ENCODE results near the gene FRMPD1.

The FRMPD1 gene

GRCh38 chr9:37678789-37679273 is 28.1 kb downstream of the FRMPD1 start:
- DNase-seq (ENCODE audit: low read depth, low spot score): no peak

DNA sequence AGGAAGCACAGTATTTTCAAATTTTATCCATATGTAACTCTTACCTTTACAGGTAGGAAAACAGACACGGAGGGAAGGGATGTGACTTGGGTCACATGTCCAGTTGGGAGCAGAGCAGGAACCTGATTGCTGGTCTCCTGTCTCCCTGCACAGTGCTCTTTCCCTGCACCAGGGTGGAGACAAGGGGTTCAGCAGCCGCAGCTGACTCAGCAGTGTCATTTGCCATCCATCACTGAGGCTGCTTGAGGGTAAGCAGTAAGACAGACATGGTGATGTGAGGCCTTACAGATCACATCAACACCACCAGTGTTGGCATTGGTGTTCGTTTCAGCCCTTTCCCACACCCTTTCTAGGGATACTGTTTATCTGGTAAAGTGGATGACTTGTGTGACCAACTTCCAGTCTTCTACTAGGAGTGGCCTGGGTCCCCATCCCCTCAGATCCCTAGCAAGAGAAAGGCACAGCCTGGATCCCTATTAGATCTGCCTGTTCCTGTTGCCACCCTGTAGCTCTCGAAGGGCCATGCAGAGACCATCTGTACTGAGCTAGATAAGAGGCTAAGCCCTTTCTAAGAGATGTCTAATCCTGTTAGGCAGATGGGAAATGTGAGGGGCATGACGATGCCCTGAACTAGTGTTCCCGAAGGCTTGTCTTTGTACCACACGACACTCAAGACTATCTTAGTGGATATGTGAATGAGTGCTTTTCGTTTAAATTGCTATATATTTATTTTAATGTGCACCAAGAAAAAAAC is 29.1 kb downstream of the FRMPD1 start:
- DNase-seq (ENCODE audit: low read depth, low spot score): no peak

- no peak for DNase-seq (ENCODE audit: low read depth, low spot score)
Measured at GRCh38 chr9:37682951-37683350, 32.2 kb downstream of the FRMPD1 start.

DNA sequence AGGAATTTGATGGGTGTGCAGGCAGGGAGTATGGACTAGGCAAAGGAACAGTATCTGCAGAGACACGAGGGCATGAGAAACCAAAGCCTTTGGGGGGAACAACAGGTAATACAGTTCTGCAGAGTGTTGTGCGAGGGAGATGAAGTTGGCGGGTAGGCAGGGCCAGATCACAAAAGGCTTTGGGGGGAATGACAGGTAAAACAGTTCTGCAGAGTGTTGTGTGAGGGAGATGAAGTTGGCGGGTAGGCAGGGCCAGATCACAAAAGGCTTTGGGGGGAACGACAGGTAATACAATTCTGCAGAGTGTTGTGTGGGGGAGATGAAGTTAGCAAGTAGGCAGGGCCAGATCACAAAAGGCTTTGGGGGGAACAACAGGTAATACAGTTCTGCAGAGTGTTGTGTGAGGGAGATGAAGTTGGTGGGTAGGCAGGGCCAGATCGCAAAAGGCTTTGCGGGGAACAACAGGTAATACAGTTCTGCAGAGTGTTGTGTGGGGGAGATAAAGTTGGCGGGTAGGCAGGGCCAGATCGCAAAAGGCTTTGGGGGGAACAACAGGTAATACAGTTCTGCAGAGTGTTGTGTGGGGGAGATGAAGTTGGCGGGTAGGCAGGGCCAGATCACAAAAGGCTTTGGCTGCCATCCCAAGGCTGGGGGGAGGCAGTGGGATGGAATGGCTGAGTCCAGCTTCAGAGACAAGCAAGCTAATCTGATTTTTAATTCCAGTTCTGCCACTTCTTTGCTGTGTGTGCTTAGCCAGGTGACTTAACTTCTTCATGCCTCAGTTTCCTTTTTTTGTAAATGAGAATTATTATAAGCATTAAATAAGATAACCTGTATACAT is 33.0 kb downstream of the FRMPD1 start:
- DNase-seq (ENCODE audit: low read depth, low spot score): no peak

GRCh38 chr9:37692622-37693221 is 42.0 kb downstream of the FRMPD1 start:
- DNase-seq (ENCODE audit: low read depth, low spot score): no peak

GRCh38 chr9:37693260-37693659 is 42.5 kb downstream of the FRMPD1 start:
- DNase-seq (ENCODE audit: low read depth, low spot score): no peak

DNA sequence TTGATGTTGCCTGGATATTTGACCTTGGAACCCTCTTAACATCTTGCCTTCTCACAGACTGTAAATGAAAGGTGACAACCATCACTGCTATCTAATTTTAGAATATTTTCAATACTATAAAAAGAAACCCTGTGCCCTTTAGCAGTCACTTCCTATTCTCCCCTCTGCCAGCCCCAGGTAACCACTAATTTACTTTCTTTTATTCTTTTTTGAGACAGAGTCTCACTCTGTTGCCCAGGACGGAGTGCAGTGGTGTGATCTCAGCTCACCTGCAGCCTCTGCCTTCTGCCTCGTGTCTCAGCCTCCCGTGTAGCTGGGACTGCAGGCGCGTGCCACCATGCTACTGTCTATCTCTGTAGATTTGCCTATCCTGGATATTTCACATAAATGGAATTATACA is 43.6 kb downstream of the FRMPD1 start:
- no peak for DNase-seq (ENCODE audit: low read depth, low spot score)

- DNase-seq (ENCODE audit: low read depth, low spot score): no peak
Measured at GRCh38 chr9:37696528-37696927, 45.8 kb downstream of the FRMPD1 start.

DNA sequence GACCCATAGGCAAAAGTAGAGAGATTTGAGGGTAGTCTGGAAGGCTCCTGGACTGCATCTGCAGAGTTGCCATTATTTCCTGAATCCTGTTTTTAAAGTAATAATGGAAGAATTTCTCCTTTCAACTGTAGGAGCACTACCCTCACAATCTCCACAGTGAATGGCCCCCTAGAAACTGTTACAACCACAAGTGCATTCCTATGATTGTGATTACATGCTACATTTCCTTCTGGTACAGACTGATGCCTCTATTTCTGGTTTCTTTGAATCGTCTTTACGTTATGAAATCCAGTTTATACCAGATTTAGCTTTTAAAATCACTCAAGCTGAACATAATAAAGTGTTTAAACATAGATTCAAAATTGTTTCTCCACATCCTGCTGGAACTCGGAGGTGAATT is 49.4 kb downstream of the FRMPD1 start:
- DNase-seq (ENCODE audit: low read depth, low spot score): no peak

- no peak for DNase-seq (ENCODE audit: low read depth, low spot score)
Measured at GRCh38 chr9:37700900-37701299, 50.1 kb downstream of the FRMPD1 start.

GRCh38 chr9:37705787-37706186 is 55.0 kb downstream of the FRMPD1 start:
- DNase-seq (ENCODE audit: low read depth, low spot score): no peak

DNA sequence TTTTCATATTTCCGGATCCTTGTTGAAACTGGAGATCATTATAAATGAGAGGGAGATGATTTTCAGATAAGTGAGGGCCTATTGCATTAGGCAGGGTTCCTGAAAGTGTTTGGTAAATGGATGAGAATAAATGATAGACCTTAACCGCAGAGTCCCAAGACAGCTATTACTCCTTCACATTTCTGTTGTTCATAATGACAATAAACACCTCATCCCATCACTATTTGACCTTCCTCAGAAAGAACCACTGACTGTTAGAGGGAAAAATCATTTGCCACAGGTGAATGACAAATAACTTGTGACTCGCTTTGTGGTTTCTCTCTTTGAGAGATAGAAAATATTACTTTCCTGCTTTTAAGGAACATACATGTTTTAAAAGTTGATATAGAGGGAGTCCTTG is 55.5 kb downstream of the FRMPD1 start:
- no peak for DNase-seq (ENCODE audit: low read depth, low spot score)

- DNase-seq (ENCODE audit: low read depth, low spot score): no peak
Measured at GRCh38 chr9:37707748-37708147, 57.0 kb downstream of the FRMPD1 start.

GRCh38 chr9:37710046-37710445 is 59.3 kb downstream of the FRMPD1 start:
- no peak for DNase-seq (ENCODE audit: low read depth, low spot score)

DNA sequence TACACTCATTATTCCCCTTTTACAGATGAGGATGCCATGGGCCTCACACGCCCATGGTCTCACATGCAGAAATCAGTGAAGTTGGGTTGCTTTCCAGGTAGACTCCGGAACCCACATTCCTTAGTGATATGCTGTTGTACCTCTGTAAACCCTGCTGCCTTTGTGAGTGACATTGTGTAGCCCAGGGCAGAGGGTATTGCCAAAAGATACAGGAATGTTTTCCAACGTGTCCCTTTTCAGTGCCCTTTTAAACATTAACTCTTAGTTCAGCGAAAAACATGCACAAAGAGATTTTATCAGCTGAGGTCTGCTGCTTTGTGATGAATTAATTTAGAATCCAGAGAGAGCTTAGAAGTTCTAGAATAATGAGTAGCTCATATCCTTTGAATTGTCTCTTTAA is 64.5 kb downstream of the FRMPD1 start:
- DNase-seq (ENCODE audit: low read depth, low spot score): no peak

DNA sequence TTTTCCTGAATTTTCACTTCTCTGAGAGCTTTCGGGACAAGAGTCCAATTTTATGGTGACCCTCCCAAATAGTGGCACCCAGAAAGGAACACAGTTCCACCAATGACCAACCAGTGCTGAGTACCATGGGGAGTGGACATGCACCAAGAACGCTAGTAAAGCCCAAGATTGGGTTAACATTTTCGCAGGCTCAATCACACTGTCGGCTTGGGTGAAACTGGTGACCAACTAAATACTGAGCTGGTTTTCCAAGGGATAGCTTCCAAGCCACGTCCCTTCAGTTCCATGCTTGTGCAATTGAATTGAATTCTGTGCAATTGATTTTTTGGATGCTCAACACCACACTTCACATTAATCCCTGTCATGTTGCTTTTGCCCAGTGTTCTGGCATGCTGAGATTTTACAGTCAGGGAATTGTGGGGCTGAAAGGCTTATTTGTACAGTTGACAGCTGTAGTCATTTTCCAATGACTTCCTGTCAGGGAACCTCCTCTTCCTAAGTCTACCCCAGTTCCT is 65.3 kb downstream of the FRMPD1 start:
- DNase-seq (ENCODE audit: low read depth, low spot score): no peak

GRCh38 chr9:37719526-37719925 is 68.8 kb downstream of the FRMPD1 start:
- DNase-seq (ENCODE audit: low read depth, low spot score): no peak

DNA sequence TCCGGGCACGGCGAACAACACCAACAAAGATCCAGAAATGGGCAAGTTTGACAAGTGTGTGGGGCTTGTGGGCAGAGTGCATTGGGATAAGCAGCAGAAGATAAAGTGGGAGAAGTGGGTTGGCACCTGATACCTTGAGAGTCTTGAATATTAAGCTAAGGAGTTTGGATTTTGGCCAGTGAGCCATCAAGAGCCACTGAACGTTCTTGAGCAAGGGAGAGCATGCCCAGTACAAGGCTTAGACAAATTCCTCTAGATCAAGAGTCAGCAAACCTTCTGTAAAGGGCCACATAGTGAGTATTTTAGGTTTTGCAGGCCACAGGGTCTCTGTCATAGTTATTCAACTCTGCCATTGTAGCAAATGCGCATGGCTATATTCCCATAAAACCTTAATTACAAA is 76.3 kb downstream of the FRMPD1 start:
- no peak for DNase-seq (ENCODE audit: low read depth, low spot score)

DNA sequence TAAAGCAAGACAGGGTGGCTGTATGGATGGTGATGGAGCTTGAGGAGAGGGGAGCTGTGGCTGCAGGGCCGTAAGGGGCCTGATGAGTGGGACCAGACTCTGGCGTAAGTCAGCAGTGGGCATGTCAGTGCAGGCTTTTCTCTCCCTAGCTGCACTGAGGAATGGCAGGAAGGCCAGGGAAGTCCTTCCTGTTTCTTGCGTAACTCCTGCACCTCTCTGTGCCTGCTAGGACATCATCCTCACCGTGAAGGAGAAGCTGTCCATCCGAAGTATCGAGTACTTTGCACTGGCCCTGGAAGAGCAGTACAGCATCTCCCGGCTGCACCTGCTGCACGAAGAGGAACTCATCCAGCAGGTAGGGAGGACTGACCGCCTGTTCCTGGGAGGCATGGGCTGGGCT is 78.7 kb downstream of the FRMPD1 start:
- no peak for DNase-seq (ENCODE audit: low read depth, low spot score)

- no peak for DNase-seq (ENCODE audit: low read depth, low spot score)
Measured at GRCh38 chr9:37730256-37730655, 79.5 kb downstream of the FRMPD1 start.

- DNase-seq (ENCODE audit: low read depth, low spot score): no peak
Measured at GRCh38 chr9:37730839-37731238, 80.1 kb downstream of the FRMPD1 start.

DNA sequence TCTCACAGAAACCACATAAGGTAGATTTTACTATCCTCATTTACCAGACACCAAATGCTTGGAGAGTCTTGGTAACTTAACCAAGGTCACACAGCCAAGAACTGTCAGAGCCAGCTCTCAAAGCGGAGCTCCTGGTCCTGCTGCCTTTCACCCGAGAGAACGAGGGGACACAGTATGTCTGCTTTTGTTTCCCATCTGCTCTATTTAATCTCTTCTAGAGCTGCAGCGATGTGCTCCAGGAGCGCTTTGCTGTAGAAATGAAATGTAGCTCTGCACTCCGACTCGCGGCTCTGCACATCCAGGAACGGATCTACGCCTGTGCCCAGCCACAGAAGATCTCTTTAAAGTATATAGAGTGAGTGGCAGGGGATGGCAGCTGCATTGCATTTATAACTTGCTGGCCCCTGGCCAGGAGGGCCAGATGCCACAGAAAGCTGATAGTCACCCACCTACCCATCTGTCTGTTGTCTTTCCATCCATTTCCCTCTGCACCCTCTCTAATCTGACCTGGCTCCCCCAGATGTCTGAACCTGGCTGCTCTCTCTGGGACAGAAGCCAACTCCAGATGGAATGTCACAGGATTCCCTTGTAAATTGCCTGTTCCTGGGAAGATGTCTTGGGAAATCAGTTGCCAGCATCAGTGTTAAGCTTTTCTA is 81.5 kb downstream of the FRMPD1 start:
- DNase-seq (ENCODE audit: low read depth, low spot score): no peak

Data from iPS DF 19.7 (cell line).